ENCODE results near the gene CGB7.
"Not testable (repeated sequence)": the region's sequence is repeated elsewhere in the genome, so short reads cannot be mapped to it uniquely, and the experiment has no call there.

DNA sequence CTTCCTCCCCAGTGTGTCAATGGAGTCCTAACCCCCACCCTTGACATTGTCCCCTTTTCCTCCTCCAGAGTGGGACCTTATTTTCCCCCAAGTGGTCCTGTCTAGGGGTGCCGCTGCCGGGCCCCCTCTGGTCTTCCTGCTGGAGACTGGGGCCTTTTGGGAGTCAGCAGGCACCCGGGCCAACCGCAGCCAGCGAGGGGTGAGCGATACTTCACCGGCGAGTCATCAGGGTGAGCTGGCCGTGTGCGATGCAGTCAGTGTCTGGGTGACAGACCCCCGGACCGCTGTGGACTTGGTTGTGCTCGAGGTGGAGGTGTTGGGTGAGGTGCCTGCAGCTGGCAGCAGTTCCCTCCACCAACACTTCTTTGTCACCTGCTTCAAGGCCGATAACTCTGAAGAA lies 27.8 kb downstream of the CGB7 start:
- TF ChIP-seq, protein P1, sequence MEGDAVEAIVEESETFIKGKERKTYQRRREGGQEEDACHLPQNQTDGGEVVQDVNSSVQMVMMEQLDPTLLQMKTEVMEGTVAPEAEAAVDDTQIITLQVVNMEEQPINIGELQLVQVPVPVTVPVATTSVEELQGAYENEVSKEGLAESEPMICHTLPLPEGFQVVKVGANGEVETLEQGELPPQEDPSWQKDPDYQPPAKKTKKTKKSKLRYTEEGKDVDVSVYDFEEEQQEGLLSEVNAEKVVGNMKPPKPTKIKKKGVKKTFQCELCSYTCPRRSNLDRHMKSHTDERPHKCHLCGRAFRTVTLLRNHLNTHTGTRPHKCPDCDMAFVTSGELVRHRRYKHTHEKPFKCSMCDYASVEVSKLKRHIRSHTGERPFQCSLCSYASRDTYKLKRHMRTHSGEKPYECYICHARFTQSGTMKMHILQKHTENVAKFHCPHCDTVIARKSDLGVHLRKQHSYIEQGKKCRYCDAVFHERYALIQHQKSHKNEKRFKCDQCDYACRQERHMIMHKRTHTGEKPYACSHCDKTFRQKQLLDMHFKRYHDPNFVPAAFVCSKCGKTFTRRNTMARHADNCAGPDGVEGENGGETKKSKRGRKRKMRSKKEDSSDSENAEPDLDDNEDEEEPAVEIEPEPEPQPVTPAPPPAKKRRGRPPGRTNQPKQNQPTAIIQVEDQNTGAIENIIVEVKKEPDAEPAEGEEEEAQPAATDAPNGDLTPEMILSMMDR (IDR thresholded peaks at IDR 0.05; ENCODE audit: insufficient read depth, low read depth, low read length) = not testable (repeated sequence)
- TF ChIP-seq EZH2 (IDR thresholded peaks at IDR 0.05; ENCODE audit: insufficient read depth, low read length) = not testable (repeated sequence)

Data from astrocyte (in vitro differentiated cells and primary cell).